ENCODE data around the gene ENC1. TPM values are rescaled to one million over a fixed set of nuclear protein-coding genes. Genes with fewer than 3 reads are reported as not detected.

The ENC1 gene
- total RNA-seq, 1 experiment from 2014 or later = 38.8 TPM

DNA sequence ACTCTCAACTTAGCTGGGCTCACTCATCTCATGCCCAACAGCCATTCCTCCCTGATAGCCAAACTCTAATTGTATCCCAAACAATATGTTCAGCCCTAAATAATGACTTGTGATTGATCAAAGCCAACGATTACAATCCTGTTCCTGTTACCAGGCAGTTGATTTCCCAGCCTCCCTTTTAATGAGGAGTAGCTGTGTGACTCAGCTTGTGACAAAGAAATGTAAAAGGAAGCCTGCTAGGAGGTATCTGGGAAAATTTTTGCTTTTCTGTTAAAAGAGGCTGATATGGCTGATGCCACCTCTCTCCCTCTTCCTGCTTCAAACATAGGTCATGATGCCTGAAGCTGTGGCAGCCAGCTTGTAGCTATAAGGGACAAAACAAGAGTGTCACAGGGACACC, 19.6 kb upstream of the ENC1 start:
- H4K20me1 ChIP-seq (ENCODE audit: insufficient read depth) = no peaks in the 10 kb centered on the region
- no peak for DNase-seq
- BruUV-seq (replicated peaks) = no TSS peak
- H3K9me3 ChIP-seq (ENCODE audit: insufficient read depth, low read depth) = no peaks in the 10 kb centered on the region
- H3K9me2 ChIP-seq (ENCODE audit: insufficient read depth) = no peaks in the 10 kb centered on the region
- H3K27ac ChIP-seq = no peak overlapping the region
- H3K4me2 ChIP-seq = no peak overlapping the region
- no peaks in the 10 kb centered on the region for H3K36me3 ChIP-seq (ENCODE audit: low read depth)
- no peaks in the 10 kb centered on the region for H3K79me2 ChIP-seq (ENCODE audit: low read depth)
- no peaks in the 10 kb centered on the region for H3K4me1 ChIP-seq (replicated peaks; ENCODE audit: insufficient read depth)
- no peaks in the 10 kb centered on the region for H3F3A ChIP-seq (ENCODE audit: insufficient read depth, low read depth)
- intact Hi-C loops (cut with micrococcal nuclease; ENCODE audit: unreplicated experiment) = no loop called here
- TF ChIP-seq EZH2 (IDR thresholded peaks at IDR 0.05; ENCODE audit: low read depth) = no peak
- TF ChIP-seq, protein P1, sequence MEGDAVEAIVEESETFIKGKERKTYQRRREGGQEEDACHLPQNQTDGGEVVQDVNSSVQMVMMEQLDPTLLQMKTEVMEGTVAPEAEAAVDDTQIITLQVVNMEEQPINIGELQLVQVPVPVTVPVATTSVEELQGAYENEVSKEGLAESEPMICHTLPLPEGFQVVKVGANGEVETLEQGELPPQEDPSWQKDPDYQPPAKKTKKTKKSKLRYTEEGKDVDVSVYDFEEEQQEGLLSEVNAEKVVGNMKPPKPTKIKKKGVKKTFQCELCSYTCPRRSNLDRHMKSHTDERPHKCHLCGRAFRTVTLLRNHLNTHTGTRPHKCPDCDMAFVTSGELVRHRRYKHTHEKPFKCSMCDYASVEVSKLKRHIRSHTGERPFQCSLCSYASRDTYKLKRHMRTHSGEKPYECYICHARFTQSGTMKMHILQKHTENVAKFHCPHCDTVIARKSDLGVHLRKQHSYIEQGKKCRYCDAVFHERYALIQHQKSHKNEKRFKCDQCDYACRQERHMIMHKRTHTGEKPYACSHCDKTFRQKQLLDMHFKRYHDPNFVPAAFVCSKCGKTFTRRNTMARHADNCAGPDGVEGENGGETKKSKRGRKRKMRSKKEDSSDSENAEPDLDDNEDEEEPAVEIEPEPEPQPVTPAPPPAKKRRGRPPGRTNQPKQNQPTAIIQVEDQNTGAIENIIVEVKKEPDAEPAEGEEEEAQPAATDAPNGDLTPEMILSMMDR (conservative IDR thresholded peaks at IDR 0.05) = no peak
- no peaks in the 10 kb centered on the region for H3K27me3 ChIP-seq (ENCODE audit: insufficient read depth, low read depth)
- no peak overlapping the region for H3K4me3 ChIP-seq
- CTCF ChIA-PET = interaction anchor here (0.5 kb wide), 1 partner anchor 1137 kb away, joined by 3 read pairs; no protein-coding TSS in a partner anchor
- H2AFZ ChIP-seq = no peak overlapping the region
- POLR2A ChIA-PET (ENCODE audit: unreplicated experiment) = no interaction called here

DNA sequence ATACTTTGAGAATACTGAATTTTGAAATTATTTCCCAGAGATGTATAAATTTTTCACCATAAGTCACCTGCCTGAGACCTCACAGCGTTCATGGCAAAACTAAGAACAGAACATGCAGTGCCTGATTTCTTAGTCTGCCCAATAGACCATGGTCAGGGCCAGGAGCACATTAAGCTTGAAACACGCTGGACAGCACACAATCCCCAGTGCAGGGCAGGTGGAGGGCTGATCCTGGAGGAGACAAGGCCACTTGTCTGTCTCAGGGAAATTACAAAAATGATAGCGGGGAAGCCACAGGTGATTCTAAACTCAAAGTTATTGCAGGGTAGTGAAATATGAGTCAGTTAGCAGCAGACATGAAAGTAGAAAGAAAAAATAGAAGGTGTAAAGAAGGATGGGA, 18.6 kb upstream of the ENC1 start:
- H3K4me3 ChIP-seq = no peak overlapping the region
- H3K4me2 ChIP-seq = no peak overlapping the region
- POLR2A ChIA-PET (ENCODE audit: unreplicated experiment) = no interaction called here
- H4K20me1 ChIP-seq (ENCODE audit: insufficient read depth) = no peaks in the 10 kb centered on the region
- H3K4me1 ChIP-seq (replicated peaks; ENCODE audit: insufficient read depth) = no peaks in the 10 kb centered on the region
- no peak for DNase-seq
- H3K27me3 ChIP-seq (ENCODE audit: insufficient read depth, low read depth) = no peaks in the 10 kb centered on the region
- no peaks in the 10 kb centered on the region for H3K79me2 ChIP-seq (ENCODE audit: low read depth)
- no TSS peak for BruUV-seq (replicated peaks)
- no peaks in the 10 kb centered on the region for H3F3A ChIP-seq (ENCODE audit: insufficient read depth, low read depth)
- intact Hi-C loops (cut with micrococcal nuclease; ENCODE audit: unreplicated experiment) = no loop called here
- TF ChIP-seq, protein P1 (conservative IDR thresholded peaks at IDR 0.05) = no peak
- no peak for TF ChIP-seq EZH2 (IDR thresholded peaks at IDR 0.05; ENCODE audit: low read depth)
- no peak overlapping the region for H3K27ac ChIP-seq
- H3K9me2 ChIP-seq (ENCODE audit: insufficient read depth) = no peaks in the 10 kb centered on the region
- CTCF ChIA-PET = no interaction called here
- H3K9me3 ChIP-seq (ENCODE audit: insufficient read depth, low read depth) = no peaks in the 10 kb centered on the region
- H3K36me3 ChIP-seq (ENCODE audit: low read depth) = no peaks in the 10 kb centered on the region
- H2AFZ ChIP-seq = no peak overlapping the region

DNA sequence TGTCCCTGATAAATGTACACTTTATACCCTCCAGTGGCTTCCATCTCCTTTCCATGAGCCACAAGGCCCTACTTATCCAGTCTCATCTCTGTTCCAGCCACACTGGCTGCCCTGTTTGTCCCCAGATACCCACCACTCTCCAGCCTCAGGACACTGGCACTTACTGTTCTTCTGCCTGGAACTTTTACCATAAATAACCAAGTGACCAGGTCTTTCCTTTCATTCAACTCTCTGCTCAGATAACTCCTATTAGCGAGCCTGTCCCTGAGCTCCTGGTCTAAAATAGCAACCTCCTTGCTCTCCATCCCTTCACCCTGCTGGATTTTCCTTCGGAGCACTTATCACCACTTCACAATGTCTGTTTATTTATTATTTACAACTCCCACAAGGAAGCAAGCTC, 16.6 kb upstream of the ENC1 start:
- TF ChIP-seq, protein P1 (conservative IDR thresholded peaks at IDR 0.05) = no peak
- TF ChIP-seq EZH2 (IDR thresholded peaks at IDR 0.05; ENCODE audit: low read depth) = no peak
- no peaks in the 10 kb centered on the region for H3K79me2 ChIP-seq (ENCODE audit: low read depth)
- no peaks in the 10 kb centered on the region for H3K9me2 ChIP-seq (ENCODE audit: insufficient read depth)
- ChIA-PET CTCF (no interaction called here), POLR2A (ENCODE audit: unreplicated experiment) (no interaction called here)
- H3K27me3 ChIP-seq (ENCODE audit: insufficient read depth, low read depth) = no peaks in the 10 kb centered on the region
- H3K9me3 ChIP-seq (ENCODE audit: insufficient read depth, low read depth) = no peaks in the 10 kb centered on the region
- no peaks in the 10 kb centered on the region for H3K4me1 ChIP-seq (replicated peaks; ENCODE audit: insufficient read depth)
- BruUV-seq (replicated peaks) = no TSS peak
- no peaks in the 10 kb centered on the region for H4K20me1 ChIP-seq (ENCODE audit: insufficient read depth)
- intact Hi-C loops (cut with micrococcal nuclease; ENCODE audit: unreplicated experiment) = no loop called here
- H3F3A ChIP-seq (ENCODE audit: insufficient read depth, low read depth) = no peaks in the 10 kb centered on the region
- no peak overlapping the region for H2AFZ ChIP-seq
- no peak overlapping the region for H3K27ac ChIP-seq
- H3K36me3 ChIP-seq (ENCODE audit: low read depth) = no peaks in the 10 kb centered on the region
- DNase-seq = no peak
- H3K4me3 ChIP-seq = no peak overlapping the region
- no peak overlapping the region for H3K4me2 ChIP-seq

All from PC-9 (cell line).